GM12878 (cell line): ENCODE data around the gene ANGPTL2.

ENCODE experiments used
- BCL3 ChIP-seq: IDR thresholded peaks from 2 replicates; pipeline ENCODE4 v1.6.1; 2011; ENCODE audit warnings: borderline replicate concordance, low read depth, mild to moderate bottlenecking, moderate library complexity, low read length; ENCODE audit not compliant: insufficient read depth, poor library complexity, severe bottlenecking
- CBX5 ChIP-seq: sonication (generic); IDR thresholded peaks from 2 replicates; pipeline ENCODE4 v1.6.1; 2016; ENCODE audit warnings: low read depth, moderate library complexity, mild to moderate bottlenecking, inconsistent platforms
- CHD2 ChIP-seq: IDR thresholded peaks from 2 replicates; pipeline ENCODE4 v1.6.1; 2011; ENCODE audit warnings: low read depth, low read length, improper control_type of control experiment, borderline replicate concordance
- GABPA ChIP-seq: IDR thresholded peaks from 2 replicates; pipeline ENCODE4 v1.6.1; 2014; ENCODE audit warnings: antibody characterized with exemption, low read depth, mild to moderate bottlenecking, inconsistent platforms
- HCFC1 ChIP-seq: fragments of 150-350 bp; IDR thresholded peaks from 2 replicates; pipeline ENCODE4 v1.6.1; 2014; ENCODE audit warnings: low read length
- MYC ChIP-seq: IDR thresholded peaks from 2 replicates; pipeline ENCODE4 v1.6.1; 2011; ENCODE audit warnings: mild to moderate bottlenecking, low read length, moderate library complexity, inconsistent platforms; ENCODE audit not compliant: insufficient read depth, insufficient replicate concordance, insufficient read length, severe bottlenecking
- RAD21 ChIP-seq: IDR thresholded peaks from 2 replicates; pipeline ENCODE4 v1.6.1; 2011; ENCODE audit warnings: mild to moderate bottlenecking, low read depth, low read length, moderate library complexity; ENCODE audit not compliant: insufficient read depth
- RB1 ChIP-seq: fragments of 450-650 bp; formaldehyde crosslinking; IDR thresholded peaks from 2 replicates; pipeline ENCODE4 v1.6.1; 2017; ENCODE audit warnings: mild to moderate bottlenecking, borderline replicate concordance
- REST ChIP-seq: IDR thresholded peaks from 2 replicates; pipeline ENCODE4 v1.6.1; 2012; ENCODE audit warnings: mild to moderate bottlenecking, low read depth, low read length
- SMAD5 ChIP-seq: IDR thresholded peaks from 2 replicates; pipeline ENCODE4 v1.6.1; 2016; ENCODE audit warnings: antibody characterized with exemption, low read depth
- SP1 ChIP-seq: IDR thresholded peaks from one replicate; pipeline ENCODE4 v1.6.1; 2011; ENCODE audit warnings: low read depth, low read length
- SRF ChIP-seq, 2 experiments: IDR thresholded peaks; 2 replicates each; pipeline ENCODE4 v1.6.1; 2011; ENCODE audit warnings: low read depth in 2 of 2, low read length in 2 of 2, mild to moderate bottlenecking in 1 of 2, moderate library complexity in 1 of 2
- TCF7 ChIP-seq: IDR thresholded peaks from 2 replicates; pipeline ENCODE4 v1.6.1; 2014; ENCODE audit warnings: antibody characterized with exemption, borderline replicate concordance
- TF ChIP-seq, protein P1 (sequence below), 3 experiments: IDR thresholded peaks in 2 of 3; conservative IDR thresholded peaks in 1 of 3; 2 replicates each; pipeline ENCODE4 v1.5.1; 2011; ENCODE audit warnings: low read depth in 3 of 3, low read length in 3 of 3, mild to moderate bottlenecking in 3 of 3, control low read depth in 2 of 3, moderate library complexity in 2 of 3, inconsistent platforms in 1 of 3, mixed read lengths in 1 of 3; ENCODE audit not compliant: control insufficient read depth in 2 of 3, insufficient read depth in 1 of 3; ENCODE audit errors: extremely low read depth in 1 of 3

GRCh38 chr9:127066851-127067136 is 55.6 kb downstream of the ANGPTL2 start:
- no peak for TF ChIP-seq RB1
- no peak for TF ChIP-seq REST
- TF ChIP-seq HCFC1: no peak
- no peak for TF ChIP-seq TCF7
- no peak for TF ChIP-seq CBX5
- no peak for TF ChIP-seq GABPA
- TF ChIP-seq RAD21: no peak
- TF ChIP-seq SP1: no peak
- TF ChIP-seq, protein P1, sequence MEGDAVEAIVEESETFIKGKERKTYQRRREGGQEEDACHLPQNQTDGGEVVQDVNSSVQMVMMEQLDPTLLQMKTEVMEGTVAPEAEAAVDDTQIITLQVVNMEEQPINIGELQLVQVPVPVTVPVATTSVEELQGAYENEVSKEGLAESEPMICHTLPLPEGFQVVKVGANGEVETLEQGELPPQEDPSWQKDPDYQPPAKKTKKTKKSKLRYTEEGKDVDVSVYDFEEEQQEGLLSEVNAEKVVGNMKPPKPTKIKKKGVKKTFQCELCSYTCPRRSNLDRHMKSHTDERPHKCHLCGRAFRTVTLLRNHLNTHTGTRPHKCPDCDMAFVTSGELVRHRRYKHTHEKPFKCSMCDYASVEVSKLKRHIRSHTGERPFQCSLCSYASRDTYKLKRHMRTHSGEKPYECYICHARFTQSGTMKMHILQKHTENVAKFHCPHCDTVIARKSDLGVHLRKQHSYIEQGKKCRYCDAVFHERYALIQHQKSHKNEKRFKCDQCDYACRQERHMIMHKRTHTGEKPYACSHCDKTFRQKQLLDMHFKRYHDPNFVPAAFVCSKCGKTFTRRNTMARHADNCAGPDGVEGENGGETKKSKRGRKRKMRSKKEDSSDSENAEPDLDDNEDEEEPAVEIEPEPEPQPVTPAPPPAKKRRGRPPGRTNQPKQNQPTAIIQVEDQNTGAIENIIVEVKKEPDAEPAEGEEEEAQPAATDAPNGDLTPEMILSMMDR (IDR thresholded peaks at IDR 0.05 in 2 of 3, conservative IDR thresholded peaks at IDR 0.05 in 1 of 3; ENCODE audit: control insufficient read depth in 2 of 3, extremely low read depth in 1 of 3, insufficient read depth in 1 of 3, low read depth in 3 of 3, low read length in 3 of 3): no peak
- no peak for TF ChIP-seq CHD2
- TF ChIP-seq SMAD5: no peak
- TF ChIP-seq SRF (IDR thresholded peaks at IDR 0.05; ENCODE audit: low read depth in 2 of 2, low read length in 2 of 2): no peak
- TF ChIP-seq MYC: no peak
- no peak for TF ChIP-seq BCL3
